ENCODE data around the gene SH3RF3. TPM values are rescaled to one million over a fixed set of nuclear protein-coding genes. Genes with fewer than 3 reads are reported as not detected.

Gene SH3RF3
- total and polyA plus RNA-seq, 4 donors = 2.9 to 9.7 (median 8.6) TPM

DNA sequence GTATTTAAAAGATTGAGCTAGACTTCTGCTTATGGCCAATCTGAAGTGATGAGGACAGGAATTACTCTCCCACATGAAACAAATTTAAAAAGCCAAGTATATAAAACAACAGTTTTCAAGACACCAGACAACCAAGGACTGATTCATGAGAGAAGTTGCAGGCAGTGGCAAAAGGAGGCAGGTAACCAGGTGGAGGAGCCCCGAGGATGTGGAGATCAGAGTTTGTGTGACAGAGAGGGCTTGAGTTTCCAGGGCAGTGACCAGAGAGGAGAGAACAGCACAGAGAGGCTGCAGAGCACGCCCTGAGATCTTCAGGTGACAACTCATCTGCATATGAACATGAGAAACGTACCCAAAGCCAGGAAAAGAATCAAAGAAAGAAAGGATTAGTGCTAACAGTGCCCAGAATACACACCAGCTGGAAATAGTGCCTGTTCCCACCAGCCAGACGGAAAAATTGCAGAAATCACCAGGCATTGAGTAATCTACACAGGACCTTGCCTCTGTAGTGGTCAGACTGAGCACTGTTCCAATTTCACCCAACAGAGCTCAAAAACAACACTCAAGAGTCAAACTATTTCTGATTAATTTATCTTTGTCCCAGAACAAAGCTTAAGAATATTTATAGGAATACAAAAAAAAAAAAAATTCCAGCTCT lies 311.6 kb downstream of the SH3RF3 start:
- DNase-seq (no peak), ATAC-seq (ENCODE audit: insufficient read depth, low FRiP score) (no peak)
- Histone ChIP-seq H3K4me3 (no peak overlapping the region), H3K4me1 (ENCODE audit: control insufficient read depth in 5 of 5, insufficient read depth in 5 of 5, low read length in 5 of 5) (peaks cover 0 to 9% (median 7%) of the 10 kb centered on the region in 5 donors), H3K9ac (ENCODE audit: insufficient read depth in 1 of 2, low read length in 2 of 2) (no peak overlapping the region), H3K9me3 (ENCODE audit: control insufficient read depth in 4 of 4, insufficient read depth in 3 of 4, low read length in 3 of 4) (peaks cover 0 to 5% (median 3%) of the 10 kb centered on the region in 4 donors), H3K36me3 (ENCODE audit: control insufficient read depth in 4 of 4, insufficient read depth in 4 of 4, low read length in 4 of 4) (peaks cover 0 to 8% (median 2%) of the 10 kb centered on the region in 4 donors), H3K27ac (ENCODE audit: low read depth in 1 of 2, low read length in 1 of 2) (no peak overlapping the region), H3K27me3 (ENCODE audit: control insufficient read depth in 3 of 3, insufficient read depth in 3 of 3, low read length in 2 of 3) (no peaks in the 10 kb centered on the region)
- WGBS, 2 donors = 80 to 84% methylated on average over 4 of the region's 4 CpGs
- TF ChIP-seq, protein P1, sequence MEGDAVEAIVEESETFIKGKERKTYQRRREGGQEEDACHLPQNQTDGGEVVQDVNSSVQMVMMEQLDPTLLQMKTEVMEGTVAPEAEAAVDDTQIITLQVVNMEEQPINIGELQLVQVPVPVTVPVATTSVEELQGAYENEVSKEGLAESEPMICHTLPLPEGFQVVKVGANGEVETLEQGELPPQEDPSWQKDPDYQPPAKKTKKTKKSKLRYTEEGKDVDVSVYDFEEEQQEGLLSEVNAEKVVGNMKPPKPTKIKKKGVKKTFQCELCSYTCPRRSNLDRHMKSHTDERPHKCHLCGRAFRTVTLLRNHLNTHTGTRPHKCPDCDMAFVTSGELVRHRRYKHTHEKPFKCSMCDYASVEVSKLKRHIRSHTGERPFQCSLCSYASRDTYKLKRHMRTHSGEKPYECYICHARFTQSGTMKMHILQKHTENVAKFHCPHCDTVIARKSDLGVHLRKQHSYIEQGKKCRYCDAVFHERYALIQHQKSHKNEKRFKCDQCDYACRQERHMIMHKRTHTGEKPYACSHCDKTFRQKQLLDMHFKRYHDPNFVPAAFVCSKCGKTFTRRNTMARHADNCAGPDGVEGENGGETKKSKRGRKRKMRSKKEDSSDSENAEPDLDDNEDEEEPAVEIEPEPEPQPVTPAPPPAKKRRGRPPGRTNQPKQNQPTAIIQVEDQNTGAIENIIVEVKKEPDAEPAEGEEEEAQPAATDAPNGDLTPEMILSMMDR (IDR thresholded peaks at IDR 0.05; ENCODE audit: control extremely low read depth, extremely low read depth) = no peak

DNA sequence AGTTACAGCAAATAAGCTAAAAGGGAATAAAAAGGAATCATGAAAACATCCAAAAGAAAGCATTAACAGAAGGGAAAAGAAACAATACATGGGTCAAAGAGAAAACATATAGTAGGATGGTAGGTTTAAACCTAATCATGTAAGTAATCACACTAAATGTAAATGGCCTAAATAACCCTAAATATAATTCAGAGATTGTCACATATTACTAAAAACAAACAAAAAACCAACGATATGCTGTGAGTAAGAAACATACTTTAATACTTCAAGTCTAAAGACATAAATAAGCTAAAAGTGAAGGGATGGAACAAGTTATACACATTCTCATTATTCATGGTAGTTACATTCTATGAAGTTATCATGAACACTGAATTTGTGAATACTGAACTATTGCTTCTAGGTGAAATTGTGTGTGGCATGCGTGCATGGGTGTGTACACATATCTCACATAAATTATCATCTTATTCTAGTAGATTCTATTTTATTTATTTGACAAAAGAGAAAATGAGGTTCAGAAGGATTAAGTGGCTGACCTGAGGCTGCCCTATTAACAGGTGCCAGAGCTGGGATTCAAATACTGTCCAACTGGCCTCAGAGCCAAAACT lies 313.8 kb downstream of the SH3RF3 start:
- no peak overlapping the region for H3K4me3 ChIP-seq
- H3K36me3 ChIP-seq (ENCODE audit: control insufficient read depth in 4 of 4, insufficient read depth in 4 of 4, low read length in 4 of 4) = peaks cover 0 to 8% (median 2%) of the 10 kb centered on the region in 4 donors
- no peaks in the 10 kb centered on the region for H3K27me3 ChIP-seq (ENCODE audit: control insufficient read depth in 3 of 3, insufficient read depth in 3 of 3, low read length in 2 of 3)
- H3K9me3 ChIP-seq (ENCODE audit: control insufficient read depth in 4 of 4, insufficient read depth in 3 of 4, low read length in 3 of 4) = peaks cover 0 to 5% (median 3%) of the 10 kb centered on the region in 4 donors
- peaks cover 0 to 8% (median 4%) of the 10 kb centered on the region in 5 donors for H3K4me1 ChIP-seq (ENCODE audit: control insufficient read depth in 5 of 5, insufficient read depth in 5 of 5, low read length in 5 of 5)
- 94 to 100% methylated on average over 2 of the region's 2 CpGs for WGBS, 2 donors
- TF ChIP-seq, protein P1 (IDR thresholded peaks at IDR 0.05; ENCODE audit: control extremely low read depth, extremely low read depth) = no peak
- no peak overlapping the region for H3K9ac ChIP-seq (ENCODE audit: insufficient read depth in 1 of 2, low read length in 2 of 2)
- DNase-seq (no peak), ATAC-seq (ENCODE audit: insufficient read depth, low FRiP score) (no peak)
- H3K27ac ChIP-seq (ENCODE audit: low read depth in 1 of 2, low read length in 1 of 2) = no peak overlapping the region

DNA sequence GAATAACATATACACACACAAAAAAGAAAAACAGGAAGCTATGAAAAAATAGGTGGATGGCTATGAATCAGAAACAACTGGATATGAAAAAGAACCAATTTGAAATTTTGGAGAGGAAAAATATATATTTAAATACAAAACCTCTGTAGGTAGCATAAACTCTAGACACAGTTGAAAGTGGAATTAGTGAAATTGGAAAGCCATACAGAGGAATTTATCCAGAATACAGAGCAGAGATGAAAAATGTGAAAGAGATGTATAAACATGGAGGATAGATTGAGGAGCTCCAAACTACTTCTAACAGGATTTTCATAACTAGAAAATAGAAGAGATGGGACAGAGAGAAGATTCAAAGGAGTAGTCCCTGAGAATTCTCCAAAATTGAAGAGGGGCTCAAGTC lies 315.9 kb downstream of the SH3RF3 start:
- DNase-seq (no peak), ATAC-seq (ENCODE audit: insufficient read depth, low FRiP score) (no peak)
- Histone ChIP-seq H3K9ac (ENCODE audit: insufficient read depth in 1 of 2, low read length in 2 of 2) (no peak overlapping the region), H3K4me1 (ENCODE audit: control insufficient read depth in 5 of 5, insufficient read depth in 5 of 5, low read length in 5 of 5) (peaks cover 0 to 8% (median 5%) of the 10 kb centered on the region in 5 donors), H3K36me3 (ENCODE audit: control insufficient read depth in 4 of 4, insufficient read depth in 4 of 4, low read length in 4 of 4) (peaks cover 0 to 8% (median 3%) of the 10 kb centered on the region in 4 donors), H3K9me3 (ENCODE audit: control insufficient read depth in 4 of 4, insufficient read depth in 3 of 4, low read length in 3 of 4) (peaks cover 0 to 5% (median 3%) of the 10 kb centered on the region in 4 donors), H3K27ac (ENCODE audit: low read depth in 1 of 2, low read length in 1 of 2) (no peak overlapping the region), H3K4me3 (no peak overlapping the region), H3K27me3 (ENCODE audit: control insufficient read depth in 3 of 3, insufficient read depth in 3 of 3, low read length in 2 of 3) (no peaks in the 10 kb centered on the region)
- TF ChIP-seq, protein P1 (IDR thresholded peaks at IDR 0.05; ENCODE audit: control extremely low read depth, extremely low read depth) = no peak

All from lung (tissue), 12 donors.